ENCODE results near the gene GADD45G. TPM values are rescaled to one million over a fixed set of nuclear protein-coding genes. Genes with fewer than 3 reads are reported as not detected.

The GADD45G gene
- total and polyA plus RNA-seq, 2 of the 8 experiments (the other 6 are each of a cell fraction or from before 2014, with no cell fraction given): 7.0 to 11.4 TPM

DNA sequence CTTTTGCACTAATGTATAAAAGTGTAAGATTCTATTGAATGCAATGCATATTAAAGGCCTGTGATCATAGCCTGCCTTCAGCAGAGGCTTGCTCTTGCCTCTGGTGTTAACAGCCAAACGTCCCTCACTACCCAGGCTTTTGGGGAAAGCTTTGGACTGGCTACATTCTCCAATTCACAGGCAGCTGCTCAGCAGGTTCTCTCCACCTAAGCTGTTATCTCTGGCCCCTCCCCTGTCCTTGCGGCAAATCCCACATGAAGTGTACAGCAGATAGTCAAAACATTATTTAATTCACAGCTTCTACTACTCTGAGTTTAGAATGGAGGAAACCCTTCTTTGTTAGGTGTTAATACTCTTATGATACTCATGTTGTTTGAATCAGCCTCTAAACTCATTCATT, 45.9 kb upstream of the GADD45G start:
- Histone ChIP-seq H3K23me2 (ENCODE audit: low read depth, low read length) (no peaks in the 10 kb centered on the region), H3K4ac (replicated peaks; ENCODE audit: insufficient read length, low read depth, low read length) (no peak overlapping the region), H4K91ac (replicated peaks; ENCODE audit: insufficient read length, low read length) (no peak overlapping the region), H3K4me1 (replicated peaks in 1 of 4; ENCODE audit: control insufficient read depth in 3 of 4, insufficient read depth in 4 of 4, low read length in 3 of 4) (no peaks in the 10 kb centered on the region; a peak in 1 of 7 replicates), H3K36me3 (ENCODE audit: control insufficient read depth in 2 of 4, insufficient read depth in 4 of 4, low read length in 3 of 4) (no peaks in the 10 kb centered on the region), H3K14ac (ENCODE audit: insufficient read length) (no peak overlapping the region), H3K79me1 (ENCODE audit: low read depth, low read length) (no peaks in the 10 kb centered on the region), H3K4me3 (ENCODE audit: extremely low read depth in 1 of 4, insufficient read depth in 2 of 4, low read depth in 3 of 4, low read length in 4 of 4) (no peak overlapping the region), H3K18ac (ENCODE audit: extremely low read depth, low read length) (no peak overlapping the region), H3K23ac (ENCODE audit: insufficient read length) (no peak overlapping the region), H4K8ac (ENCODE audit: extremely low read depth, insufficient read depth, low read length) (no peak overlapping the region), H2BK15ac (ENCODE audit: low read length) (no peak overlapping the region), H3K9ac (replicated peaks in 1 of 4; ENCODE audit: extremely low read depth in 1 of 4, low read depth in 3 of 4, low read length in 3 of 4) (no peak overlapping the region), H2BK120ac (replicated peaks; ENCODE audit: low read depth, low read length) (no peak overlapping the region), H2AK5ac (ENCODE audit: low read depth, low read length) (no peak overlapping the region), H3K27ac (ENCODE audit: low read depth, low read length) (no peak overlapping the region), H3K79me2 (ENCODE audit: control insufficient read depth in 1 of 2, insufficient read depth in 2 of 2, low read length in 2 of 2) (no peaks in the 10 kb centered on the region), H2AFZ (ENCODE audit: low read length) (no peak overlapping the region), H3K27me3 (replicated peaks in 1 of 4; ENCODE audit: control insufficient read depth in 3 of 4, extremely low read depth in 1 of 4, insufficient read depth in 3 of 4, low read length in 3 of 4) (no peaks in the 10 kb centered on the region), H4K20me1 (replicated peaks in 1 of 2; ENCODE audit: control insufficient read depth in 1 of 2, insufficient read depth in 2 of 2, low read length in 2 of 2) (no peaks in the 10 kb centered on the region), H3K56ac (replicated peaks; ENCODE audit: insufficient read length, low read depth, low read length) (no peak overlapping the region), H3K9me3 (ENCODE audit: insufficient read depth in 2 of 2, low read depth in 1 of 2, low read length in 1 of 2) (no peaks in the 10 kb centered on the region), H2BK12ac (ENCODE audit: low read depth, low read length) (no peak overlapping the region), H3K4me2 (ENCODE audit: insufficient read depth in 1 of 2, low read depth in 2 of 2, low read length in 2 of 2) (no peak overlapping the region), H2BK20ac (ENCODE audit: low read length) (no peak overlapping the region), H4K5ac (ENCODE audit: insufficient read length, low read depth, low read length) (no peak overlapping the region), H2BK5ac (ENCODE audit: low read depth, low read length) (no peak overlapping the region)
- CTCF ChIA-PET (ENCODE audit: partially characterized antibody): interaction anchor here (0.7 to 9.4 kb wide), 4 partner anchors 7 to 129 kb away, joined by 4 to 99 read pairs (median 7); no protein-coding TSS in a partner anchor
- POLR2A ChIA-PET (ENCODE audit: partially characterized antibody): no interaction called here
- TF ChIP-seq TAF1 (IDR thresholded peaks at IDR 0.05; ENCODE audit: low read depth, low read length): no peak
- 90% methylated on average over 2 of the region's 2 CpGs; no CpG with 5 or more reads in 1 of the 2 experiments for WGBS, 2 experiments (ENCODE audit: extremely low coverage in 1 of 2, insufficient coverage in 1 of 2, insufficient read length in 1 of 2, insufficient replicate concordance in 2 of 2, low coverage in 1 of 2, low lambda C conversion rate in 2 of 2, missing lambda C conversion rate in 1 of 2)
- no peak for FAIRE-seq
- DNase-seq (ENCODE audit: low read depth in 1 of 2, low spot score in 2 of 2): no peak
